Natural killer cell (primary cell): Measurements from ENCODE around the gene CCR2. TPM values are rescaled to one million over a fixed set of nuclear protein-coding genes. Genes with fewer than 3 reads are reported as not detected.

Experiments
- ATAC-seq, 3 donors: fragments of 150-1000 bp in 2 of 3; fragments of 200-7000 bp in 1 of 3; cut with Tn5 transposase; 1 replicate in 1 of 3; 2 replicates in 2 of 3; pipeline ENCODE4 v1.10.0; 2021; ENCODE audit warnings: mild to moderate bottlenecking in 2 of 3, moderate library complexity in 2 of 3
- DNase-seq, 2 donors: peaks; one replicate each; pipeline versions ENCODE4 v3.0.0 to v3.0.0-alpha.2; 2013 to 2021; ENCODE audit warnings: mixed read lengths in 1 of 2
- H3K27ac ChIP-seq: one replicate; pipeline ENCODE4 v1.5.1; 2013; ENCODE audit warnings: mild to moderate bottlenecking, low read length
- H3K27me3 ChIP-seq: one replicate; pipeline ENCODE4 v1.6.1; 2013; ENCODE audit warnings: low read length; ENCODE audit not compliant: control insufficient read depth, insufficient read depth
- H3K36me3 ChIP-seq: one replicate; pipeline ENCODE4 v1.6.1; 2013; ENCODE audit warnings: low read length; ENCODE audit not compliant: control insufficient read depth, insufficient read depth
- H3K4me1 ChIP-seq: one replicate; pipeline ENCODE4 v1.6.1; 2013; ENCODE audit warnings: low read length; ENCODE audit not compliant: control insufficient read depth, insufficient read depth
- H3K4me3 ChIP-seq: one replicate; pipeline ENCODE4 v1.5.1; 2013; ENCODE audit warnings: low read length
- H3K9me3 ChIP-seq: one replicate; pipeline ENCODE4 v1.6.1; 2013; ENCODE audit warnings: low read length; ENCODE audit not compliant: control insufficient read depth, insufficient read depth
- H3K27ac Mint-ChIP-seq, 2 donors: one replicate each; pipeline ENCODE4 v1.8.0; 2022; ENCODE audit warnings: mild to moderate bottlenecking in 2 of 2, mixed read lengths in 2 of 2, moderate library complexity in 1 of 2
- H3K27me3 Mint-ChIP-seq, 2 donors: one replicate each; pipeline ENCODE4 v1.8.0; 2022; ENCODE audit warnings: low read depth in 2 of 2, mixed read lengths in 2 of 2
- H3K36me3 Mint-ChIP-seq: one replicate; pipeline ENCODE4 v1.8.0; 2022; ENCODE audit warnings: mixed read lengths
- H3K4me1 Mint-ChIP-seq, 2 donors: one replicate each; pipeline ENCODE4 v1.8.0; 2022; ENCODE audit warnings: mixed read lengths in 2 of 2
- H3K4me3 Mint-ChIP-seq: one replicate; pipeline ENCODE4 v1.8.0; 2022; ENCODE audit warnings: mild to moderate bottlenecking, moderate library complexity, mixed read lengths
- H3K9me3 Mint-ChIP-seq, 2 donors: one replicate each; pipeline ENCODE4 v1.8.0; 2022; ENCODE audit warnings: mixed read lengths in 2 of 2
- CTCF ChIP-seq: fragments of 200-600 bp; IDR thresholded peaks from one replicate; pipeline ENCODE4 v1.8.0; 2022; ENCODE audit warnings: antibody characterized with exemption
- WGBS: methylation state at CpG from one replicate; pipeline ENCODE4 v1.1.7; 2013; ENCODE audit warnings: missing lambda C conversion rate; ENCODE audit not compliant: insufficient coverage; 5-methylcytosine and 5-hydroxymethylcytosine counted together
- intact Hi-C: fragments of 100-400 bp; cut with micrococcal nuclease; formaldehyde crosslinking; loops from one replicate; pipeline ENCODE4 v1.14.2; 2022
- total RNA-seq, 4 donors: library from RNA; stranded (reverse); fragments of 120-200 nt in 1 of 4; gene quantifications; one replicate each; pipeline versions ENCODE4 v1.2.3 to v1.2.4, GENCODE V29; 2013 to 2022

The CCR2 gene
- total RNA-seq, 3 donors from 2014 or later (not counting 1 experiment from before 2014, with no cell fraction given) = 0.21 to 9.8 (median 1.7) TPM

GRCh38 chr3:46359733-46360493 is 6.0 kb downstream of the CCR2 start:
- H3K36me3 Mint-ChIP-seq = no peaks in the 10 kb centered on the region
- H3K4me3 ChIP-seq = no peak overlapping the region
- no peaks in the 10 kb centered on the region for H3K36me3 ChIP-seq
- no peaks in the 10 kb centered on the region for H3K27me3 ChIP-seq
- H3K4me1 Mint-ChIP-seq = peaks cover 36 to 43% of the 10 kb centered on the region in 2 donors
- peak overlapping the region in 1 of 2 donors; percentile 56 for H3K27ac Mint-ChIP-seq
- no peaks in the 10 kb centered on the region for H3K9me3 ChIP-seq
- no peaks in the 10 kb centered on the region for H3K9me3 Mint-ChIP-seq
- DNase-seq (peak in 1 of 2 donors; percentile 38), ATAC-seq (peak; percentile 62 to 69 (median 62))
- intact Hi-C loops = no loop called here
- 48% methylated on average over 11 of the region's 11 CpGs for WGBS
- H3K4me1 ChIP-seq = peaks cover 37% of the 10 kb centered on the region
- H3K4me3 Mint-ChIP-seq = peak overlapping the region; percentile 26
- TF ChIP-seq CTCF = no peak
- H3K27ac ChIP-seq = peak overlapping the region; percentile 16
- H3K27me3 Mint-ChIP-seq = no peaks in the 10 kb centered on the region

GRCh38 chr3:46360907-46361306 is 7.0 kb downstream of the CCR2 start:
- Histone ChIP-seq H3K27me3 (no peaks in the 10 kb centered on the region), H3K36me3 (no peaks in the 10 kb centered on the region), H3K27ac (peak overlapping the region; percentile 11), H3K9me3 (no peaks in the 10 kb centered on the region), H3K4me3 (no peak overlapping the region), H3K4me1 (peaks cover 41% of the 10 kb centered on the region)
- DNase-seq (peak in 1 of 2 donors; percentile 44), ATAC-seq (peak; percentile 52 to 75 (median 59))
- H3K4me3 Mint-ChIP-seq = peak overlapping the region; percentile 41
- 18% methylated on average over 6 of the region's 6 CpGs for WGBS
- H3K27ac Mint-ChIP-seq = peak overlapping the region in 1 of 2 donors; percentile 56
- no peaks in the 10 kb centered on the region for H3K36me3 Mint-ChIP-seq
- H3K9me3 Mint-ChIP-seq = no peaks in the 10 kb centered on the region
- H3K27me3 Mint-ChIP-seq = no peaks in the 10 kb centered on the region
- TF ChIP-seq CTCF = no peak
- intact Hi-C loops = no loop called here
- peaks cover 34 to 46% of the 10 kb centered on the region in 2 donors for H3K4me1 Mint-ChIP-seq

- Mint-ChIP-seq H3K9me3 (no peaks in the 10 kb centered on the region), H3K27ac (peak overlapping the region in 1 of 2 donors; percentile 56), H3K4me3 (no peak overlapping the region), H3K27me3 (no peaks in the 10 kb centered on the region), H3K36me3 (no peaks in the 10 kb centered on the region), H3K4me1 (peaks cover 41 to 53% of the 10 kb centered on the region in 2 donors)
- Histone ChIP-seq H3K9me3 (no peaks in the 10 kb centered on the region), H3K4me1 (peaks cover 44% of the 10 kb centered on the region), H3K4me3 (no peak overlapping the region), H3K27me3 (no peaks in the 10 kb centered on the region), H3K36me3 (no peaks in the 10 kb centered on the region), H3K27ac (peak overlapping the region; percentile 15)
- WGBS = 83% methylated on average over 8 of the region's 8 CpGs
- ATAC-seq = peak; percentile 39 to 64 (median 59)
- TF ChIP-seq CTCF = no peak
- intact Hi-C loops = no loop called here
- no peak for DNase-seq
These were observed 7.7 kb downstream of the CCR2 start for GRCh38 chr3:46361408-46362283.
